ENCODE measurements around the gene CELSR1. TPM values are rescaled to one million over a fixed set of nuclear protein-coding genes. Genes with fewer than 3 reads are reported as not detected.
"Not testable (repeated sequence)": the region's sequence is repeated elsewhere in the genome, so short reads cannot be mapped to it uniquely, and the experiment has no call there.

The CELSR1 gene
- total RNA-seq, 1 donor from 2014 or later = 43.1 TPM

DNA sequence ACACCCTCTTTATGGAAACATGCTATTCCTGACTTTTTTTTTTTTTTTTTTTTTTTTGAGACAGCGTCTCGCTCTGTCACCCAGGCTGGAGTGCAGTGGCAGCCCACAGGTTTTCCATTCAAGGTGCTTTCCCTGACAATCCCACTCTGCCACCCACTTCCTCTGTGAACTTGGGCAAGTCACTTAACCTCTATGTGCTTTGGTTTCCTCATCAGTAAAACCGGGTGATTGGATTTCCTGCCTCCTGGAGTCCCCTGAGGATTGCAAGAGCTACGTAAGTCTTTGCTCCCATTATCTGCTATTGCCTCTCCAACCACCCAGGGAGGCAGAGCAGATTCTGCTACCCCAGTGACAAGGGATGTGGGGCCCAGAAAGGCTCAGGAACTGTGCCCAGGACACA is 54.1 kb downstream of the CELSR1 start:
- DNase-seq (ENCODE audit: low read depth in 2 of 2) = no peak

DNA sequence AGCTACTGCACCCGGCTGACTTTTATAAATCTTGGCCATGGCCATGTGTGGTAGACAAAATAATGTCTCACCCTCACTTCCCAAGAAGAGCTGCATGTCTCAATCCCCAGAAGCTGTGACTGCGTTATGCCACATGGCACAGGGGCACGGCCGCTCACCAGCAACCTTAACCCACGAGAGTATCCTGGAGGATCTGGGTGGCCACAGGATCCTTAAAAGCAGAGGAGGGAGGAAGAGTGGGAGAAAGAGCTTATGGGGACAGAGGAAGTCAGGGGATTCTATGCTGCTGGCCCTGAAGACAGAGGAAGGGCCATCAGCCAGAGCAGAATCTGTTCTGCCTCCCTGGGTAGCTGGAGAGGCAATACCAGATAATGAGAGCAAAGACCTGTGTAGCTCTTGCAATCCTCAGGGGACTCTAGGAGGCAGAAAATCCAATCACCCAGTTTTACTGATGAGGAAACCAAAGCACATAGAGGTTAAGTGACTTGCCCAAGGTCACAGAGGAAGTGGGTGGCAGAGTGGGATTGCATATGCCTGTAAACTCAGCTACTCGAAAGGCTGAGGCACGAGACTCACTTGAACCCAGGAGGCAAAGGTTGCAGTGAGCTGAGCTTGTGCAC is 55.3 kb downstream of the CELSR1 start:
- DNase-seq (ENCODE audit: low read depth in 2 of 2) = no peak

DNA sequence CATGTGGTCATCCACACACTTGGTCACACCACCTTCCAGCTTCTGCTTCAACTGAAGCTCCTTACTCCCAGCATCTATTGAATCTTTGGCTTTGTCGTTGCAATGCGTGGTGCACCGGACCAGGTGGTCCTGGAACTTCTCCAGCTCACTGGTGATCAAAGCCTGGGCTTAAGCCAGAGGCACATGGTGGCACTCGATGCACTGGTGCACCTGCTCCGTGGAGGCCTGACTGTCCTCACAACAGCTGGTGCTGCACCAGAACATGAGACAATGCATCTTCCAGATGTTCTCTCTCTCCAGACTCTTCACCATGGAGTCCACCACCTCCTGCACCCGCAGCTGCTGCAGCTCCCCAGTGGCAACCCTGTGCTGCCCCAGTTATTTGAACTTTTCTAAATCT is 56.0 kb downstream of the CELSR1 start:
- no peak for DNase-seq (ENCODE audit: low read depth in 2 of 2)

DNA sequence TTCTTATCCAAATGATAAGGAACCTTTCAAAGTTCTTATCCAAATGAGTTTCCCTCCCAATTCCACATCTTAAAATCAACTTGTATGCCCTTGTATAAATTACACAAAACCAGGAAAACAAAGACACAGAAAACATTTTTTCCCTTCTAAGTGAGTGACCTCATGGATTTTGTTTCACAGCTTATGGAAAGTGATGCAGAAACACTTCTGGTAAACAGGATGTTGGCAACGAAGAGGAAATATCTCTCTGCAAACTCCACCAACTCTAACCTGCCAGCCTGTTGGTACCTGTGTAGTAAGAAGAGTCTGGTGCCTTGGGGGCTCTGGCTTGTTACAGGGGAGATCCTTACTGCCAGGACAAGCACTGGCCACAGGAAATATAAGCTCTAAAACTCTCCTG is 57.0 kb downstream of the CELSR1 start:
- peak in 1 of 2 donors; percentile 50 for DNase-seq (ENCODE audit: low read depth in 2 of 2)

DNA sequence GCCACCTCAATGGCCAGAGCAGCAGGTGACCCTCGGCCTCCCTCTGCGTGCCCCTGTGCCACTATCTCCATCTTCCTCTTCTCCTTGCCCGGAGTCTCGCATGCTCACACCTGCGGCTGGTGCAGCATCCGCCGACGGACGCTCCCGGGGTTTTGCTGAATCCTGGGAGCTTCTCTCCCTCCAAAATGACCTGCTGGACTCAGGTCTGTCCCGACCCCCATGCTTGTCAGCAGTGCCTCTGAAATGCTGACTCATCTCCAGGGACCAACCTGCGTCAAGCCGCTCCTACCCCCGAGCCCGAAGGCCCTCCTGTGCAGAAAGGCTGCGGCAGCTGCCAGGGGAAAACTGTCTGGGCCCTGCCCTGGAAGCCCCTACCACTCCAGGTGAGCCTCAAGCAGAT is 58.4 kb downstream of the CELSR1 start:
- DNase-seq (ENCODE audit: low read depth in 2 of 2) = no peak

DNA sequence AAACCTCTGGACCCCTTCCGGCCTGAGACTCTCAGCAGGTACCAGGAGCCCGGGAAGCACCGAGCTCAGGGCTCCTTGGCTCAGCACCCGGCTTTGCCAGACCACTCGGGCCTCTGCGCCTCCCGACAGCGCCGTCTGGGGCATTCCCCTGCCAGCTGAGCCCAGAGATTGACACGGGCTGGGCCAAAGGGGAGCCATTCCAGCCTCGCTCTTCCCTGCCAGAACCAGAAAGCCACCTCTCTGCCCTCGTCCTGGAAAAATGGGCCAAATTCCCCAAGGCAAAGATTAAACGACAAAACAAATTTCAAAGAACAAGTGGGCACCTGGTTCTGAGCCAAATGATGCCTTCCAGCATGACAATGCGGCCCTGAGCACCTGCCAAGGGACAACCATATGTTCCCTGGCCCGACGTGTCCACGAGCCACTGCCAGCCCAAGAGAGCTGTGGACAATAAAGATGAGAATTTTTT is 59.3 kb downstream of the CELSR1 start:
- no peak for DNase-seq (ENCODE audit: low read depth in 2 of 2)

DNA sequence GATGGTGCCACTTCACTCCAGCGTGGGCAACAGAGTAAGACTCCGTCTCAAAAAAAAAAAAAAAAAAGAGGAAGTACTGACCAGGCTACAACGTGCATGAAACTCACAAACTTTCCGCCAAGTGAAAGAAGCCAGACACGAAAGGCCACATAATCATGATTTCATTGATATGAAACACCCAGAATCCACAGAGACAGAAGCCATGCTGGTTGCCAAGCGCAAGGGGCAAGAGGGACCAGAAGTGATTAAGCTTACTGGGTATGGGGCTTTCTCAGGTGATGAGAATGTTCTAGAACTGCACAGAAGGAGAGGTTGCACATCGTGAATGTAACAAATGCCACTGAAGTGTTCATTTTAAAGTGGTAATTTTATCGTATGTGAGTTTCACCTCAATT is 60.9 kb downstream of the CELSR1 start:
- DNase-seq (ENCODE audit: low read depth in 2 of 2) = no peak

DNA sequence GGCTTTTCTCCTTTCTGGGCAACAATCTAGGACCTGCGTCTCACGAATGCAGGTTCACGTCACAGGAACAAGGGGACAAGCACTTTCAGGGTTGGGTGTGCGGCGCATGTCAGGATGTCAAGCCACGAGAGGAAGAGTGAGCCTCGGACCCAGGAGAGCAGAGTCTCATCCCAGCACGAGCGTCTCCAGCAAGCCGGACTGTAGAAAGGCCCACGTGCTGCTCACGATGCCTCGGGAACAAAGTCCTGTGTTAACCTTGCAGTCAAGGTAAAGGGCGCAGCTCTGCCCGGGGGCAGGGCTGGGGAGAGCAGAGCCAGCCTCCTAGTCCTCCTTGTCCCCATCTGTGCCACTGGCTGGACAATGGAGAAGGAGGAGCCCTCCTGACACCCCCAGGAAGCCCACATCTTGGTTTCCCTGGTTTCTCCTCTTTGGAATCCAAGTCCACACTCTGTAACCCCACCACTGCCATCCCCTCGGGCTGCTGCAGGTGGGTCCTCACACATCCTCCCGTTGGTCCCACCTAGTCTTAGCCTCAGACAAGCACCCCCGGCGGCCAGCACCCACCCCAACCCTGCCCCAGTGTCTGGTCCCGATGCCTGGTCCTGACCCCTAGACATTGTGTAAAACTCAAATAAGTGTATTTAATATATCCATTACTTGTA is 63.4 kb downstream of the CELSR1 start:
- no peak for DNase-seq (ENCODE audit: low read depth in 2 of 2)

DNA sequence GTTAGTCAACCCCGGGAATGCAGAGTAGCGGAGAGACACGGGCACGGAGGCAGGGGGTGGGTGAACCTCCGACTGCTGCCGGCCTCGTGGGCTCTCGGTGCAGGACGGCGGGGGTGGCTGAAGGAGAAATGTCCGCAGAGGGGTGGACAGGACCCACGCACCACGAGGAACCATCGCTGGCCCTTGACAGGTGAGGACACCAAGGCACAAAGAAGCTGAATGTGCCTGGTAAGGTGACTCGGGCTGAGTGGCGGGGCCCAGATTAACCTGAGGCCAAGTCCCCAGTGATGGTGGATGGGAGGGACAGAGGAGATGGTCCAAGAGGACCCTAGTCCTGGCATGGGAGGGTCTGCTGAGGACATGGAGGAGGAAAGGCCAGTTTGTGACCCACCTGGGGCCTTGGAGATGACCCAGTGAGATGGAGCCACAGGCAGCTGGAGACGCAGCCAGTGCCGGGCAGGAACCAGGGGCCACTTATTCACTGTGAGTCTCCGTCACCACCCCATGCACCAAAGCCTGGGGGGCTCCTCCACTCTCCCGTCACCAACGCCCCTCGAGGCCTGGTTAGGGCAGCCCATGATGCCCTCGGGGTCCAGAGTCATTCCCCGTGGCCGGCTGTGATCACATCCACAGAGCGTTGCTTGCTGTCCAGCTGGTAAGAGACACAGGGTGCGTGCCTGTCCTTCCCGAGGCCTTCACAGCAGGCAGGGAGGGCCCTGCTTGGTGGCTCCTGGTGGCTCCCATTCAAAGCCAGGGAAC is 64.2 kb downstream of the CELSR1 start:
- DNase-seq (ENCODE audit: low read depth in 2 of 2) = no peak

DNA sequence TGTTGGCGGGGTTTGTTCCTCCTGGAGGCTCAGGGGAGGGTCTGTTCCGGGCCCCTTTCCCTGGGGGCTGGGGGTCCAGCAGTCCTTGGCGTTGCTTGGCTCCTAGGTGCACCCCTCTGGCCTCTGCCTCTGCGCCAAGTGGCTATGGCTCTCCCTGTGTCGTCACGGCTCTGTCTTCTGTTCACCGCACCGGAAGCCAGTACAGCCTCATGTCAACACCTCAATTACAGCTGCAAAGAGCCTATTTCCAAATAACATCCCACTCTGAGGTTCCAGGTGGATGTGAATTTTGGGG is 64.8 kb downstream of the CELSR1 start:
- DNase-seq (ENCODE audit: low read depth in 2 of 2) = no peak

DNA sequence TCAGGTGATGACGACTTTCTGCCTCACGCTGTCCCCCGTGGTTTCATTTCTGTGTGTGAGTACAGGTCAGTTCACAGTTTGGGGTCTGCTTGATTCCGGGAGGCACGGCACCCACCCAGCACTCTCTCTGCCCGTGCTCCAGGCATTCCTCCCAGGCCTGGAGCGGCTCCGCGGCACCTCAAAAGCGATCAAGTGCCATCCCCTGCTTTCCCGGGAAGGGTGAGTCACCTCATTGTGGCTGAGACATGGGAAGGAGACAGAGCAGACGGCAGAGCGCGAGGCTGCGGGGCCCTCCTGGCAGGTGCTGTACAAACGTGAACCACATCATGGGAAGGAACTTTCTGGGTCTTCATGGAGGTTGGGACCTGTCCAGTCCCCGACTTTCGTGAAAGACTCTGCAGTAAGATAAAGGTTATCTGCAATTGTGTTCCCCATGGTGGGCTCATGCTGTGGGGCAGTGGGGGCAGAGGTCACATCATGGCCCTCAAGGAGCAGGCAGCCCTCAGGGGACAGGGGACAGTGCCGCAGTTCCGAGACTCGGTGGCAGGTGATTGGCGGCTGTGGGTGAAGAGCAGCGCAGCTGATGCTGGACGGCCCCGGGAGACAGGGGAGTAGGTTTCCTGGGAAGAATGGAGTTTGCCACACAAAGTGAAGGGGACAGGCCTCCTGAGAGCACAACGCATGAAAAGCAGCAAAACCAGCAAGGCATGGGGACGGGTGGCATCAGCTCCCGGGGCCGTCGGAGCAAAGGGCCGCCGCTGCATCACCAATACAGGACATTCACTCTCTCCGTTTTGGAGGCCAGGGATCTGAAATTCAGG is 65.3 kb downstream of the CELSR1 start:
- no peak for DNase-seq (ENCODE audit: low read depth in 2 of 2)

DNA sequence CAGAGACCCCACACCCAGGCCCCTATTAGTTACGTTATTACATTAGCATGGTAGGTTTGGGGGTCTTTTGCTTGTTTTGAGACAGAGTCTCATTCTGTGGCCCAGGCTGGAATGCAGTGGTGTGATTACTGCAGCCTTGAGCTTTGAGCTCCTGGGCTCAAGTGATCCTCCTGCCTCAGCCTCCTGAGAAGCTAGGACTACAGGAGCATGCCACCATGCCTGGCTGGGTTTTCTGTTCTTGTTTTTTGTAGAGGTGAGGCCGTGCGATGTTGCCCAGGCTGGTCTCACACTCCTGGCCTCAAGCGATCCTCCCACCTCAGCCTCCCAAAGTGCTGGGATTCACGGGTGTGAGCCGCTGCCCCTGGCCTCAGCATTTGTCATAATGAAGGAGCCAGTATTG is 66.1 kb downstream of the CELSR1 start:
- DNase-seq (ENCODE audit: low read depth in 2 of 2) = not testable (repeated sequence)

DNA sequence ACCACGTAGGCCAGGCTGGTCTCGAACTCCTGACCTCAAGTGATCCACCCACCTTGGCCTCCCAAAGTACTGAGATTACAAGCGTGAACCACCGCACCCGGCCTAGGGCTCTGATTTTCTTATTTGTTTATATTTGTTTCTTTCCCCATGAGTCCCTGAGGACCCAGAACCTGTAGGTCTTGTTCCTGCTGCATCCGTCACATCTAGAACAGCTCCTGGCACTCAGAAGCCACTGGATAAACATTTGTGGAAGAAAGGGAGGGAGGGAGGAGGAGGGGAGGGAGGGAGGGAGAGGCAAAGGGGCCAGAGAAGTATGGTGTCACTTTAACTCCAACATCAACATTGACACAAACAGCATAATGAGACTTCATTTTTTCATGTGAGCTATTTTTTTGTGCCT is 67.7 kb downstream of the CELSR1 start:
- DNase-seq (ENCODE audit: low read depth in 2 of 2) = no peak

DNA sequence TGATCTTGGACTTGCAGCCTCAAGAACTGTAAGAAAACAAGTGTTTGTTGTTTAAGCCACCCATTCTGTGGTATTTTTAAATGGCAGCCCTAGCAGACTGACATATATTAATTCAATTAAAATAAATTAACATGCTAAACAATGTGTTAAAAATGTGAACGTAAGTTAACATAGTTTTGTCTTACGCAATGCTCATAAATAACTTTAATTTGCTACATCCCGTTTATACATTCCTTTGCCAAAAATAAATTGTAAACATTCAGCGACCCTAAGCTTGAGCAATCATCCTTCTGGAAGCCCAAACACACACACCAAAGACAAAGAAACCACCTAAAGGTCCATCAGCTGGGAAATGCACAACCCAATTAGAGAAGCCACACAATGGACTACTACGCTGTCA is 70.4 kb downstream of the CELSR1 start:
- DNase-seq (ENCODE audit: low read depth in 2 of 2) = no peak

DNA sequence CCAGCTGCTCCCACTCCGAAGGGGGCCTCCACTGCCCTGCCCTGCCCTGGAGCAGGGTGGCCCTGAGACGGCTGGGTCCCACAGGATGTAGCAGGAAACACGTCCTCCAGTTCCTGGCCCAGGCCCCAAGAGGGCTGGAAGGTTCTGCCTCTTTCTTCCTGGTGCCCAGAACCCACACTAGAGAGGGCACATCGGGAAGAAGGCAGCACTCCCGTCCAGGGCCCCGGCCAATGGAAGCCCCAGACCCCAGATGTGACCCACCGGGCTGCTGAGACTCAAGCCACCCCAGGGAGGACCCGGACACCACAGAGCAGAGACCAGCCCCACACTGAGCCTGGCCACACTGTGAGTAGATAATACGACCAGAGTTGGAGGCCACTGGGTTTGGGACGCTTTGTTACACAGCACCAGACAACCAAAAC is 71.2 kb downstream of the CELSR1 start:
- no peak for DNase-seq (ENCODE audit: low read depth in 2 of 2)

DNA sequence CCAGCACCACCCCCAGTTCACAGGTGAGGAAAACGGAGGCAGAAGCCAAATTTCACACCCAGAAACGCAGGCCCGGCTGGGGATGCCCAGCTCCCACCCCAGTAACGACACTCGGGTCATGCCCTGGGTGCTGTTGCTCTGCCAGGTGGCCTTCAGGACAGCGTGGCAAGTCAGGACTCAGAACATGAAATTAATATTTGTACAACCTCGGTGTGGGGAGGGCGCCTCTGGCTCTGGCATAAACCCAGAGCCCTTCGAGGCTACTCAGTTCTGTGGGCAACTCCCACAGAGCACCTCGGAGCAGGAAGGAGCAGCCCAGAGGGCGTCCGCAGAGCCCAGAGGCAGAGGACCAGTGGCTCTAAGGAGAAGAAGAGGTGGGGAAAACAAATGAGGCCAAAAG is 71.6 kb downstream of the CELSR1 start:
- no peak for DNase-seq (ENCODE audit: low read depth in 2 of 2)

DNA sequence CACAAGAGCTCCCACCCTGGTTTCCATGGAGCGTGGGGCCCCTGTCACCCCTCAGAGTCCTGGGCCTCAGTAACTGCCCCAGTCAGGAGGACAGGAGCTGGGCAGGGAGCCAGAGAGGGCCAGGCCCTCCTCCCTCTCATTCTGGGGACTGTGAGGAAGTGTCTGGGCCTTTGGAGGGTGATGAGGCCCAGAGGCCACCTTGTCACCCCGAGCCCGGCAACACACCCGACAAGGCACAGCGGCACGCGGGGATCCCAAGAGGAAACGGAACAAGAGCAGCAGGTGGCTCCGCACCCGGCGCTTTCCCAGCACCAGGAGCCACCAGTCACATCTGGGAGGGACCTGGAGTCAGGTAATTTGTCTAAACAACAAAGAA is 72.1 kb downstream of the CELSR1 start:
- no peak for DNase-seq (ENCODE audit: low read depth in 2 of 2)

DNA sequence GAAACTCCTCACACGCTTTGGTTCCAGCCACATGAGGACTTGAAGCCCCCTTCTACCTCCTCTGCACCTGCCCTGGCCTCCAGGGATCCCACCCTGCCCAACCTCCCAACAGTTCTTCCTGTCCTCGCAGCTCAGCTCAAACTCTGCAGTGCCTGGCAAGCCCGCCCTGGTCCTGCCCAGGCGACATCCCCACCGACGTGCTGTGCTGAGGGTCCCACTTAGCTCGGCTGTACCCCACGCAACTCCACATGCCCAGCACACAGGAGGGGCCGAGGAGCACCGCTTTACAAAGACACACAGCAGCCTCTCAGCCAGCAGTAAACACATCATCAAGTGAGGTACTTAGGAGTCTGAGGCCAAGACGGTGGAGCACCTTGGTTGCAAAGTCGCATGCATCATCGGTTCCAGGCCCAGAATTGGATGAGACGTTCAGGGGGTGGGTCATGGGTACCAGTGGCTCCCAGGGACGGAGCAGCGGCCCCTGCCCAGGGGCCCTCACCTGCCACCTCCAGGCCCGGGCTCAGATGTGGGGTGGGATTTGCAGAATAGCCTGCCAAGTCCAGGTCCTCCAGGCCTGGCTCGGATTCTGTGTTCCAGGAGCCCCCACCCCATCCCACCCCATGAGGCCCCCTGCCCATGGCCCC is 72.6 kb downstream of the CELSR1 start:
- no peak for DNase-seq (ENCODE audit: low read depth in 2 of 2)

DNA sequence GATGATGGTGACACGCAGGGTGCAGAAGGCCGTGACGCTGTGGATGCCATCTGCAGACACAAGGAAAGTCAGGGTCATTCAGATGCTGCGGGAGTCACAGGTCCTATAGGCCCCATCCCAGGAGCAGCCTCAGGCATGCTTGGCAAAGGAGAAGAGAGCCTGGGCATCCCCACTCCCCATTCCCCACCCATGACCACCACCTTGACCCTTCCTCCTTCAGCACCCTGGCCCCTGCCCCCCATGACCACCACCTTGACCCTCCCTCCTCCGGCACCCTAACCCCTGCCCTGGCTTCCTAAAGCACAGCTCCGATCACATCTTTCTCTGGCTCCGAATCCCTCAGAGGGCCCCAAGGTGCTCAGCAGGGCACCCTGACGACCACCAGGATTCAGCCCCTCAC is 73.1 kb downstream of the CELSR1 start:
- DNase-seq (ENCODE audit: low read depth in 2 of 2) = no peak

DNA sequence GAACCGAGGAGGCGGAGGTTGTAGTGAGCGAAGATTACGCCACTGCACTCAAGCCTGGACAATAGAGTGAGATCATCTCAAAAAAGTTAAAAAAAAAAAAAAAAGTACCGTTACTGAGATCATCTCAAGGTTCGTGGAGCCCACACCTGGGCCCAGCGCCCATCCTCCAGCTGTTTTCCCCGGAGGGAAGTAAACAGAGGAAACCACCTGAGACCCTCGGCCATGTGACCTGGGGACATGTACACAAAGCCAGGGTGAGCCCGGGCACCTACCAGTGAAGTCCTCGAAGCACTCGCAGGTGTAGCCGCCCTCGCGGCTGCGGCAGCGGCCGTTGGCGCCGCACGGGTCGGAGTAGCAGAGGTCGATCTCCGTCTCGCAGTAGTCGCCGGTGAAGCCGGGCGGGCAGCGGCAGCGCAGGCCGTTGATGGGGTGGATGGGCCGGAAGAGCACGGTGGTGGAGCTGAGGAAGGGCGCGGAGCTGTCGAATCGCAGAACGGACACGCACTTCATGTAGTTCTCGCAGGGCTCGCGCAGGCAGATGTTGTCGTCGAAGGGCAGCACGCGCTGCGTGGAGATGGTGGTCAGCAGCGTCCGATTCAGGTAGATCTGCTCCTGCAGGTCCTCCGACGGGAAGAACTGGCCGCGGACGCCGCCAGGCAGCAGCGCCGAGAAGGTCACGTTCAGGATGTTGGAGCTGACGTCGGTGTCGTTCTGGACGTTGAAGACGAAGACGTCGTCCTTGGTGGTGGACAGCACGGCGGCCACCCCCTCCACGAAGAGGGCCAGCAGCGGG is 73.8 kb downstream of the CELSR1 start:
- DNase-seq (ENCODE audit: low read depth in 2 of 2) = no peak

Measured in lung microvascular endothelial cell (primary cell).